DOHH2 (cell line): Measurements from ENCODE around the gene SLC22A4.

Experiments
- H3F3A ChIP-seq: fragments of 200-600 bp; sonication (generic), shearing (Covaris generic); 2 replicates; pipeline ENCODE4 v1.6.0; 2016; ENCODE audit warnings: antibody characterized with exemption, mild to moderate bottlenecking; ENCODE audit not compliant: control insufficient read depth, insufficient read depth
- H3K27ac ChIP-seq: fragments of 200-600 bp; sonication (generic); 2 replicates; pipeline ENCODE4 v1.5.1; 2014; ENCODE audit warnings: low read depth, mild to moderate bottlenecking, low read length, moderate library complexity
- H3K27me3 ChIP-seq: fragments of 200-600 bp; sonication (generic); 2 replicates; pipeline ENCODE4 v1.6.1; 2014; ENCODE audit warnings: mild to moderate bottlenecking, low read length, mixed read lengths; ENCODE audit not compliant: control insufficient read depth
- H3K36me3 ChIP-seq: fragments of 200-600 bp; sonication (generic); 2 replicates; pipeline ENCODE4 v1.6.1; 2014; ENCODE audit warnings: mild to moderate bottlenecking, low read length, moderate library complexity, mixed read lengths; ENCODE audit not compliant: control insufficient read depth
- H3K4me1 ChIP-seq: fragments of 200-600 bp; sonication (generic); 2 replicates; pipeline ENCODE4 v1.6.1; 2014; ENCODE audit warnings: mild to moderate bottlenecking, low read length, mixed read lengths; ENCODE audit not compliant: control insufficient read depth
- H3K4me2 ChIP-seq: fragments of 200-600 bp; sonication (generic); 2 replicates; pipeline ENCODE4 v1.6.0; 2014; ENCODE audit warnings: mild to moderate bottlenecking, low read length, moderate library complexity
- H3K4me3 ChIP-seq: fragments of 200-600 bp; sonication (generic); 2 replicates; pipeline ENCODE4 v1.5.1; 2014; ENCODE audit warnings: mild to moderate bottlenecking, low read length, mixed read lengths
- H3K79me2 ChIP-seq: fragments of 200-600 bp; sonication (generic); 2 replicates; pipeline ENCODE4 v1.6.1; 2014; ENCODE audit warnings: mild to moderate bottlenecking, low read length, mixed read lengths; ENCODE audit not compliant: control insufficient read depth
- H3K9me2 ChIP-seq: fragments of 200-600 bp; sonication (generic); replicated peaks from 2 replicates; pipeline ENCODE4 v1.6.1; 2014; ENCODE audit warnings: mild to moderate bottlenecking, low read length, mixed read lengths; ENCODE audit not compliant: control insufficient read depth
- H3K9me3 ChIP-seq: fragments of 200-600 bp; sonication (generic); 2 replicates; pipeline ENCODE4 v1.6.1; 2014; ENCODE audit warnings: antibody characterized with exemption, low read length, mixed read lengths; ENCODE audit not compliant: control insufficient read depth, insufficient read depth
- H4K20me1 ChIP-seq: fragments of 200-600 bp; sonication (generic); 2 replicates; pipeline ENCODE4 v1.6.0; 2014; ENCODE audit warnings: low read depth, mild to moderate bottlenecking, antibody characterized with exemption, low read length, moderate library complexity; ENCODE audit not compliant: control insufficient read depth, insufficient read depth
- EZH2phosphoT487 ChIP-seq: fragments of 200-600 bp; sonication (generic); IDR thresholded peaks from 2 replicates; pipeline ENCODE4 v1.6.1; 2017; ENCODE audit warnings: borderline replicate concordance, mild to moderate bottlenecking, antibody characterized with exemption, low read length, moderate library complexity, mixed read lengths
- TF ChIP-seq, protein P1 (sequence below): fragments of 200-600 bp; sonication (generic); IDR thresholded peaks from one replicate; pipeline ENCODE4 v1.5.1; 2014; ENCODE audit warnings: antibody characterized with exemption, mild to moderate bottlenecking, low read depth, low read length; ENCODE audit not compliant: poor library complexity, severe bottlenecking

SLC22A4 gene

DNA sequence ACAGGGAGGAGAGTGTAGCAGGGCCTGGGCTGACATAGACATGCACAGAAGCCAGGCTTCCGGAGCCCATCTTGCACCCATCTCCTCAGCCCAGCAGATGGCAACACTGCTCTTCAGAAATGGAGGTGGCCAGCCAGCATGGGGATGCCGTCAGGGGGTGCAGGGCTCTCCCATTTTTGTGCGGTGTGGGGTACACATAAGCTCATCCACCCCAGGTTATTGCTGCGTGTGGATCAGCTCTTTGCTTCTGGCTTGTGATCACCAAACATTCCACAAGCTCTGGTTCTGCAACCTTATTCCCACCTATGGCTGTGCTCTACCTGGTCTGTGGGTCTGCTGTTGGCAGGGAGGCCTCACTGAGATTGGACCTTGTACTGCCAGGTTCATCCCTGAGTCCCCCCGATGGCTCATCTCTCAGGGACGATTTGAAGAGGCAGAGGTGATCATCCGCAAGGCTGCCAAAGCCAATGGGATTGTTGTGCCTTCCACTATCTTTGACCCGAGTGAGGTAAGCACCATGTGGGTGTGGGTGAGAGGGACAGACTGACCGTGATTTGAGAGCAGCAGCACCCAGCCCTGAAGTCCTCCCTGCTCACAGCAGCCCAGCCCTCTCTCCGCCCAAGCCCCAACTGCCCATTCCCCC is 92.6 kb downstream of the SLC22A4 start:
- peaks cover 10% of the 10 kb centered on the region for H3K4me1 ChIP-seq
- no peak overlapping the region for H3K4me2 ChIP-seq
- no peak overlapping the region for H3K4me3 ChIP-seq
- H3K79me2 ChIP-seq = no peaks in the 10 kb centered on the region
- H4K20me1 ChIP-seq = no peaks in the 10 kb centered on the region
- no peak for TF ChIP-seq EZH2phosphoT487
- TF ChIP-seq, protein P1, sequence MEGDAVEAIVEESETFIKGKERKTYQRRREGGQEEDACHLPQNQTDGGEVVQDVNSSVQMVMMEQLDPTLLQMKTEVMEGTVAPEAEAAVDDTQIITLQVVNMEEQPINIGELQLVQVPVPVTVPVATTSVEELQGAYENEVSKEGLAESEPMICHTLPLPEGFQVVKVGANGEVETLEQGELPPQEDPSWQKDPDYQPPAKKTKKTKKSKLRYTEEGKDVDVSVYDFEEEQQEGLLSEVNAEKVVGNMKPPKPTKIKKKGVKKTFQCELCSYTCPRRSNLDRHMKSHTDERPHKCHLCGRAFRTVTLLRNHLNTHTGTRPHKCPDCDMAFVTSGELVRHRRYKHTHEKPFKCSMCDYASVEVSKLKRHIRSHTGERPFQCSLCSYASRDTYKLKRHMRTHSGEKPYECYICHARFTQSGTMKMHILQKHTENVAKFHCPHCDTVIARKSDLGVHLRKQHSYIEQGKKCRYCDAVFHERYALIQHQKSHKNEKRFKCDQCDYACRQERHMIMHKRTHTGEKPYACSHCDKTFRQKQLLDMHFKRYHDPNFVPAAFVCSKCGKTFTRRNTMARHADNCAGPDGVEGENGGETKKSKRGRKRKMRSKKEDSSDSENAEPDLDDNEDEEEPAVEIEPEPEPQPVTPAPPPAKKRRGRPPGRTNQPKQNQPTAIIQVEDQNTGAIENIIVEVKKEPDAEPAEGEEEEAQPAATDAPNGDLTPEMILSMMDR = peak; percentile 78
- no peaks in the 10 kb centered on the region for H3K36me3 ChIP-seq
- H3K27ac ChIP-seq = no peak overlapping the region
- H3K9me3 ChIP-seq = no peaks in the 10 kb centered on the region
- no peaks in the 10 kb centered on the region for H3K9me2 ChIP-seq
- no peaks in the 10 kb centered on the region for H3F3A ChIP-seq
- H3K27me3 ChIP-seq = no peaks in the 10 kb centered on the region

DNA sequence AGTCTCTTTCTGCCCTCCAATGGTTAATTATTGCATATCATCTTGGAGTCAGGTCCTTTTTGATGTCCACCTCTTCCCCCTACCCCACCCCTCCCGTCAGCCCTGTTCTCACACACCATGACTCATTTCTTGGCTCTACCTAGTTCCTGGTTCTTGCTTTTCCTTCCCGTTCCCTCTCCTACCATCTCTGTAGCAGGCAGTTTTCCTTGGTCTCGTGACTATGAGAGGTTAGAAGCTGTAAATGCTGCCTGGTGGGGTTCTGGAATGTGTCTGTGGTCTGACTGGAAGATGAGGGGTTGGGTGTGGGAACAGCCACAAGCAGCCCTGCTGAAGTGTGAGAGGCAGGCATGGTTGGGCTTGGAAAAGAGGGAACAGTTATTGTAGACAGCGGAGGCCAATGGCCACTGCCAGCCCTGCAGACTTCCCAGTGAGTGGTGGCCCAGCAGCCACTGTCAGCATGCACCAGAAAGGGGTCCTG is 93.5 kb downstream of the SLC22A4 start:
- Histone ChIP-seq H3K36me3 (no peaks in the 10 kb centered on the region), H3K27me3 (no peaks in the 10 kb centered on the region), H3K79me2 (no peaks in the 10 kb centered on the region), H3K9me2 (no peaks in the 10 kb centered on the region), H3K4me1 (peaks cover 10% of the 10 kb centered on the region), H4K20me1 (no peaks in the 10 kb centered on the region), H3K9me3 (no peaks in the 10 kb centered on the region), H3K4me2 (no peak overlapping the region), H3K27ac (no peak overlapping the region), H3K4me3 (no peak overlapping the region), H3F3A (no peaks in the 10 kb centered on the region)
- TF ChIP-seq, protein P1 = no peak
- TF ChIP-seq EZH2phosphoT487 = no peak

DNA sequence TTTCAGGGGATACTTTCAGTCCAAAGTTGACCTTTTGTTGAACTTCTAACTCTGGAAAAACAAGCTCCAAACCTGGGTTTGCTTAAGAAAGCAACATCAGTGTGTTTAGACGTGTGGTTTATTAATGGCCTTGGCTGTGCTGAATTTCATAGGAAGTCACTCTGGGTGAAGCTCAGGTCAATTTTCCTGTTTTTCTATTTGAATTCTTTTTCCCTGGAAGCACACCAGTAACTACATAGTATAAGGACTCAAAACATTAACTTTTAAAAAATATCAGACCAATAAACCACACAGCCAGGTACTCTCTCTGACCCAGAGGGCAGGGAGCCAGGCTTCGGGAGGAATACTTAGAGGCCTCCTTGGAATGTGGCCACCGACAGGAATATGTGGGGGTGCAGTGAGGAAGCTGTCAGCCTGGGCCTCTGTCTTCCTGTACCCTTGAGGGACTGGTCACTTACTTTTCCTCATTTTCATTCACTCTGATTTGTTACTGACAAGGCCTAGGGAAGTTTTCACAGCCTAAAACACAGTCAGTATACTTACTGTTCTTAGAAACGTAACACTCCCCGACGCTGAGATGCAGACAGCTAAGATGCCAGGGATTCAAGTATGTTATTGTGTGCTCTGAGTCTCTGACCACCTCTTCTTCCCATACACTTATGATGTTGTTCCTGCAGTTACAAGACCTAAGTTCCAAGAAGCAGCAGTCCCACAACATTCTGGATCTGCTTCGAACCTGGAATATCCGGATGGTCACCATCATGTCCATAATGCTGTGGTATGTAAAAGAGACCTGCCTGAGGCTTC is 94.3 kb downstream of the SLC22A4 start:
- Histone ChIP-seq H3K36me3 (no peaks in the 10 kb centered on the region), H3K9me3 (no peaks in the 10 kb centered on the region), H3K9me2 (no peaks in the 10 kb centered on the region)

More for the DNA sequence above, 94.3 kb downstream of the SLC22A4 start:
- no peaks in the 10 kb centered on the region for H3F3A ChIP-seq
- no peak for TF ChIP-seq EZH2phosphoT487
- TF ChIP-seq, protein P1 = no peak
- H3K4me3 ChIP-seq = no peak overlapping the region
- no peaks in the 10 kb centered on the region for H3K79me2 ChIP-seq
- no peak overlapping the region for H3K27ac ChIP-seq
- peaks cover 10% of the 10 kb centered on the region for H3K4me1 ChIP-seq
- no peak overlapping the region for H3K4me2 ChIP-seq
- H4K20me1 ChIP-seq = no peaks in the 10 kb centered on the region
- H3K27me3 ChIP-seq = no peaks in the 10 kb centered on the region
